Measurements from ENCODE around the gene CLK1.

The CLK1 gene

GRCh38 chr2:200810998-200811332, 53.5 kb downstream of the CLK1 start:
- no peak for DNase-seq

GRCh38 chr2:200810252-200810997, 54.0 kb downstream of the CLK1 start:
- no peak for DNase-seq

GRCh38 chr2:200809506-200810251, 54.8 kb downstream of the CLK1 start:
- no peak for DNase-seq
